ENCODE results near the gene LRRC42.

DNA sequence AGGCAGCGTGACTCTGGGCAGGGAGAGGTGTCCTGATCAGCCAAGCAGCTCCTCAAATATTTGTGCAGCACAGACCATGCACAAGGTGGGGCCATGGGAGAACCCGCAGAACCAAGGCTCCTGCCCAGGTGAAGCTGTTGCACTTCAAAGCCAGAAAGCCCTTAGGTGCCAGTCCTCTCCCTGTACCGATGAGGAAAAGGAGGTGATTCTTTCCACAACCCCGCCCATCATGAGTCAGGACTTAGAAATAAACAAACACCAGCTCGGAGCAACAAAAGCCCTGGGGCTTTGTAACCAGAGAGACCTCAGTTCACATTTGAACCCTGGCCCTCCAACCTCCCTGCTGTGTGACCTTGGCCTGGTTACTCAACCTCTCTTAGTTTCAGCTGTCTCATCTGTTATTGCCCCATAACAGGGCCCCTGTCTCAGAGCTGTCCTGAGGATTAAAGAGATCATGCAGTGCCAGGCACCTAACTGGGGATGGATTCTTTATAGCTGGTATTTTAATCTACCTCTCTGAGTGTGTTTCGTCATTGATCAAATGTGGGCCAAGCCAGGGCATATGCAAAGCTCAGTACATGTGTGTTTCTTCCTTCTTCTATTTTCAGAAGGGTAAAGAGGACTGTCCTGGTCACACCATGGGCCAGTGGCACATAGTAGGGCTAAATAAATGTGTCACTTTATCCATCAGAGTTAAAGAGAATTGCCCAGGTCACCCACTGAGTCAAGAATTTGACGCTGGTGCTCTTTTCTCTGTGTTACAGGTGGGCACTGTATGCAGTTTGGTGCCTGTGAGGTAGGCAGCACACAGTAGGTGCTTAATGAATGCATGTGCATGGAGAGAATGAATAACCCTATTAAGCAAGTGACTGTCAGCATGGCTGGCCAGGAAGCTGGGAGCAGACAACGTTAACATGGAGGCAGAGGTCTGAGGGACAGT, 70.5 kb downstream of the LRRC42 start:
- TF ChIP-seq, protein P1, sequence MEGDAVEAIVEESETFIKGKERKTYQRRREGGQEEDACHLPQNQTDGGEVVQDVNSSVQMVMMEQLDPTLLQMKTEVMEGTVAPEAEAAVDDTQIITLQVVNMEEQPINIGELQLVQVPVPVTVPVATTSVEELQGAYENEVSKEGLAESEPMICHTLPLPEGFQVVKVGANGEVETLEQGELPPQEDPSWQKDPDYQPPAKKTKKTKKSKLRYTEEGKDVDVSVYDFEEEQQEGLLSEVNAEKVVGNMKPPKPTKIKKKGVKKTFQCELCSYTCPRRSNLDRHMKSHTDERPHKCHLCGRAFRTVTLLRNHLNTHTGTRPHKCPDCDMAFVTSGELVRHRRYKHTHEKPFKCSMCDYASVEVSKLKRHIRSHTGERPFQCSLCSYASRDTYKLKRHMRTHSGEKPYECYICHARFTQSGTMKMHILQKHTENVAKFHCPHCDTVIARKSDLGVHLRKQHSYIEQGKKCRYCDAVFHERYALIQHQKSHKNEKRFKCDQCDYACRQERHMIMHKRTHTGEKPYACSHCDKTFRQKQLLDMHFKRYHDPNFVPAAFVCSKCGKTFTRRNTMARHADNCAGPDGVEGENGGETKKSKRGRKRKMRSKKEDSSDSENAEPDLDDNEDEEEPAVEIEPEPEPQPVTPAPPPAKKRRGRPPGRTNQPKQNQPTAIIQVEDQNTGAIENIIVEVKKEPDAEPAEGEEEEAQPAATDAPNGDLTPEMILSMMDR (IDR thresholded peaks at IDR 0.05), result no peak
- TF ChIP-seq POLR2A (IDR thresholded peaks at IDR 0.05), result no peak
